Measurements from ENCODE around the gene NDFIP1. TPM values are rescaled to one million over a fixed set of nuclear protein-coding genes. Genes with fewer than 3 reads are reported as not detected.
A peak's percentile ranks its signal among the peaks of the same experiment; 100 is the strongest.

The NDFIP1 gene
- total RNA-seq, result 100 to 1,000 TPM in 3 of 8 experiments, 10 to 100 TPM in 5; 54.4 to 134 (median 84.0) TPM

- WGBS, 10 experiments, result 20 to 40% (median 35%) methylated on average over 2 to 12 of the region's 103 CpGs; no CpG with 5 or more reads in 6 of the 10 experiments
- H3K27ac ChIP-seq, result peak within 1 kb of the TSS; percentile 94 to 97
- H3K4me3 ChIP-seq, result peak within 1 kb of the TSS; percentile 63 to 89 (median 73)
- peak; percentile 87 to 98 (median 97) for ATAC-seq (replicated peaks in 6 of 8)
- in situ Hi-C loops (cut with MboI; ENCODE audit: low pct_unique_long_range_greater_than_20kb in 2 of 9, low sequenced_read_pairs in 9 of 9, unreplicated experiment in 9 of 9), result loop anchor here in 3 of 9 experiments (25.0 kb wide), 1 partner anchor 96 kb away; the partner anchor contains the start of gene GNPDA1 (in 3 of the 3)
- peaks cover 4 to 11% of the 10 kb centered on the region in 2 donors for H3K4me1 ChIP-seq (replicated peaks in 1 of 2)
Measured at GRCh38 chr5:142108432-142109330, at the start of gene NDFIP1. Gene NDFIP1 (plus strand): TSS chr5:142108779. CDS start chr5:142108975, 196 bp downstream.

GRCh38 chr5:142059304-142059940, 49.2 kb upstream of the NDFIP1 start:
- peak in 1 of 8 experiments; percentile 6 for ATAC-seq (replicated peaks in 6 of 8)
- in situ Hi-C loops (cut with MboI; ENCODE audit: low pct_unique_long_range_greater_than_20kb in 2 of 9, low sequenced_read_pairs in 9 of 9, unreplicated experiment in 9 of 9), result no loop called here
- WGBS, 10 experiments, result 80 to 100% (median 100%) methylated on average over 1 of the region's 1 CpG; no CpG with 5 or more reads in 3 of the 10 experiments
- Histone ChIP-seq H3K27ac (no peak overlapping the region), H3K4me3 (no peak overlapping the region), H3K4me1 (replicated peaks in 1 of 2) (peaks cover 16 to 19% of the 10 kb centered on the region in 2 donors)

GRCh38 chr5:142063376-142063775, 45.2 kb upstream of the NDFIP1 start:
- ATAC-seq (replicated peaks in 6 of 8), result no peak
- peaks cover 27 to 34% of the 10 kb centered on the region in 2 donors for H3K4me1 ChIP-seq (replicated peaks in 1 of 2)
- in situ Hi-C loops (cut with MboI; ENCODE audit: low pct_unique_long_range_greater_than_20kb in 2 of 9, low sequenced_read_pairs in 9 of 9, unreplicated experiment in 9 of 9), result no loop called here
- H3K27ac ChIP-seq, result peak overlapping the region; percentile 88 to 93
- no peak overlapping the region for H3K4me3 ChIP-seq
- WGBS, 10 experiments, result 50 to 100% (median 63%) methylated on average over 2 to 4 of the region's 4 CpGs; no CpG with 5 or more reads in 2 of the 10 experiments

- in situ Hi-C loops (cut with MboI; ENCODE audit: low pct_unique_long_range_greater_than_20kb in 2 of 9, low sequenced_read_pairs in 9 of 9, unreplicated experiment in 9 of 9), result no loop called here
- Histone ChIP-seq H3K27ac (peak overlapping the region; percentile 88 to 93), H3K4me3 (peak overlapping the region in 1 of 5 donors; percentile 7), H3K4me1 (replicated peaks in 1 of 2) (peaks cover 27 to 34% of the 10 kb centered on the region in 2 donors)
- 0 to 3% methylated on average over 1 to 6 of the region's 10 CpGs; no CpG with 5 or more reads in 8 of the 10 experiments for whole genome bisulfite sequencing, 10 experiments
- ATAC-seq (replicated peaks in 6 of 8), result peak; percentile 63 to 87 (median 86)
Measured at GRCh38 chr5:142063878-142064331, 44.7 kb upstream of the NDFIP1 start.

- 0 to 50% methylated on average over 1 of the region's 2 CpGs; no CpG with 5 or more reads in 8 of the 10 experiments for WGBS, 10 experiments
- peak in 7 of 8 experiments; percentile 43 to 73 (median 60) for ATAC-seq (replicated peaks in 6 of 8)
- peaks cover 27 to 34% of the 10 kb centered on the region in 2 donors for H3K4me1 ChIP-seq (replicated peaks in 1 of 2)
- no peak overlapping the region for H3K4me3 ChIP-seq
- in situ Hi-C loops (cut with MboI; ENCODE audit: low pct_unique_long_range_greater_than_20kb in 2 of 9, low sequenced_read_pairs in 9 of 9, unreplicated experiment in 9 of 9), result no loop called here
- H3K27ac ChIP-seq, result peak overlapping the region; percentile 88 to 93
Measured at GRCh38 chr5:142065273-142065672, 43.3 kb upstream of the NDFIP1 start.

GRCh38 chr5:142069606-142070399, 38.8 kb upstream of the NDFIP1 start:
- ATAC-seq (replicated peaks in 6 of 8), result peak in 3 of 8 experiments; percentile 37 to 60 (median 46)
- no peak overlapping the region for H3K27ac ChIP-seq

GRCh38 chr5:142070734-142071133, 37.8 kb upstream of the NDFIP1 start:
- Histone ChIP-seq H3K4me3 (no peak overlapping the region), H3K27ac (no peak overlapping the region), H3K4me1 (replicated peaks in 1 of 2) (peaks cover 3 to 5% of the 10 kb centered on the region in 2 donors)
- no peak for ATAC-seq (replicated peaks in 6 of 8)
- in situ Hi-C loops (cut with MboI; ENCODE audit: low pct_unique_long_range_greater_than_20kb in 2 of 9, low sequenced_read_pairs in 9 of 9, unreplicated experiment in 9 of 9), result no loop called here

More at GRCh38 chr5:142069606-142070399, 38.8 kb upstream of the NDFIP1 start:
- in situ Hi-C loops (cut with MboI; ENCODE audit: low pct_unique_long_range_greater_than_20kb in 2 of 9, low sequenced_read_pairs in 9 of 9, unreplicated experiment in 9 of 9), result no loop called here
- 60 to 94% (median 85%) methylated on average over 2 to 6 of the region's 6 CpGs; no CpG with 5 or more reads in 4 of the 10 experiments for WGBS, 10 experiments
- H3K4me1 ChIP-seq (replicated peaks in 1 of 2), result peaks cover 12 to 15% of the 10 kb centered on the region in 2 donors
- no peak overlapping the region for H3K4me3 ChIP-seq

GRCh38 chr5:142072488-142072887, 36.1 kb upstream of the NDFIP1 start:
- Histone ChIP-seq H3K27ac (no peak overlapping the region), H3K4me3 (no peak overlapping the region), H3K4me1 (replicated peaks in 1 of 2) (no peaks in the 10 kb centered on the region)
- in situ Hi-C loops (cut with MboI; ENCODE audit: low pct_unique_long_range_greater_than_20kb in 2 of 9, low sequenced_read_pairs in 9 of 9, unreplicated experiment in 9 of 9), result no loop called here
- 58 to 100% (median 81%) methylated on average over 1 to 3 of the region's 3 CpGs; no CpG with 5 or more reads in 4 of the 10 experiments for WGBS, 10 experiments
- ATAC-seq (replicated peaks in 6 of 8), result no peak

GRCh38 chr5:142073362-142073988, 35.1 kb upstream of the NDFIP1 start:
- Histone ChIP-seq H3K4me3 (no peak overlapping the region), H3K27ac (no peak overlapping the region), H3K4me1 (replicated peaks in 1 of 2) (peaks cover 0 to under 1% of the 10 kb centered on the region in 2 donors)
- 50 to 100% (median 82%) methylated on average over 1 to 2 of the region's 2 CpGs; no CpG with 5 or more reads in 2 of the 10 experiments for WGBS, 10 experiments
- peak in 4 of 8 experiments; percentile 14 to 89 (median 60) for ATAC-seq (replicated peaks in 6 of 8)
- in situ Hi-C loops (cut with MboI; ENCODE audit: low pct_unique_long_range_greater_than_20kb in 2 of 9, low sequenced_read_pairs in 9 of 9, unreplicated experiment in 9 of 9), result no loop called here

- Histone ChIP-seq H3K27ac (no peak overlapping the region), H3K4me1 (replicated peaks in 1 of 2) (peaks cover 2 to 6% of the 10 kb centered on the region in 2 donors), H3K4me3 (no peak overlapping the region)
- 14 to 100% (median 90%) methylated on average over 1 to 2 of the region's 2 CpGs; no CpG with 5 or more reads in 1 of the 10 experiments for WGBS, 10 experiments
- no peak for ATAC-seq (replicated peaks in 6 of 8)
- in situ Hi-C loops (cut with MboI; ENCODE audit: low pct_unique_long_range_greater_than_20kb in 2 of 9, low sequenced_read_pairs in 9 of 9, unreplicated experiment in 9 of 9), result no loop called here
Measured at GRCh38 chr5:142074006-142074405, 34.6 kb upstream of the NDFIP1 start.

- ATAC-seq (replicated peaks in 6 of 8), result no peak
- in situ Hi-C loops (cut with MboI; ENCODE audit: low pct_unique_long_range_greater_than_20kb in 2 of 9, low sequenced_read_pairs in 9 of 9, unreplicated experiment in 9 of 9), result no loop called here
- Histone ChIP-seq H3K27ac (no peak overlapping the region), H3K4me3 (no peak overlapping the region), H3K4me1 (replicated peaks in 1 of 2) (peaks cover 4 to 11% of the 10 kb centered on the region in 2 donors)
- 0 to 51% (median 46%) methylated on average over 1 to 3 of the region's 3 CpGs; no CpG with 5 or more reads in 7 of the 10 experiments for WGBS, 10 experiments
Measured at GRCh38 chr5:142078221-142078620, 30.4 kb upstream of the NDFIP1 start.

- in situ Hi-C loops (cut with MboI; ENCODE audit: low pct_unique_long_range_greater_than_20kb in 2 of 9, low sequenced_read_pairs in 9 of 9, unreplicated experiment in 9 of 9), result no loop called here
- 33 to 43% (median 40%) methylated on average over 1 of the region's 1 CpG; no CpG with 5 or more reads in 7 of the 10 experiments for WGBS, 10 experiments
- Histone ChIP-seq H3K4me3 (no peak overlapping the region), H3K27ac (no peak overlapping the region), H3K4me1 (replicated peaks in 1 of 2) (peaks cover 4 to 11% of the 10 kb centered on the region in 2 donors)
- no peak for ATAC-seq (replicated peaks in 6 of 8)
Measured at GRCh38 chr5:142078706-142079105, 29.9 kb upstream of the NDFIP1 start.
